ENCODE data around the gene STAT5A.

GRCh38 chr17:42260318-42260717 is 28.0 kb upstream of the STAT5A start:
- no peak for TF ChIP-seq CTCF (IDR thresholded peaks at IDR 0.05)
- TF ChIP-seq POLR2A (IDR thresholded peaks at IDR 0.05), result no peak
